K562 (cell line): ENCODE data around the gene TUBB2A. TPM values are rescaled to one million over a fixed set of nuclear protein-coding genes. Genes with fewer than 3 reads are reported as not detected.

ENCODE experiments used
- CCNT2 ChIP-seq: IDR thresholded peaks from 2 replicates; pipeline ENCODE4 v1.6.1; 2011; ENCODE audit warnings: borderline replicate concordance, low read depth, mild to moderate bottlenecking, moderate library complexity, mixed read lengths, low read length; ENCODE audit not compliant: insufficient read length; ENCODE audit errors: extremely low read depth
- DLX4 ChIP-seq: fragments of 250-450 bp; sonication (Bioruptor Pico); IDR thresholded peaks from 2 replicates; pipeline ENCODE4 v1.6.1; 2021; ENCODE audit warnings: mild to moderate bottlenecking
- ESRRB ChIP-seq: fragments of 250-450 bp; sonication (Bioruptor Pico); IDR thresholded peaks from 2 replicates; pipeline ENCODE4 v1.5.0; 2020; ENCODE audit warnings: mild to moderate bottlenecking, moderate library complexity, borderline replicate concordance
- FOXA3 ChIP-seq, 2 experiments: fragments of 450-650 bp in 1 of 2; sonication (generic) in 1 of 2; formaldehyde crosslinking; IDR thresholded peaks in 1 of 2; conservative IDR thresholded peaks in 1 of 2; 2 replicates each; pipeline versions ENCODE4 v1.4.0 to v1.8.0; 2020 to 2022; ENCODE audit warnings: mild to moderate bottlenecking in 2 of 2, missing genetic modification reagents in 1 of 2
- HSF4 ChIP-seq: fragments of 250-450 bp; sonication (Bioruptor Pico); IDR thresholded peaks from 2 replicates; pipeline ENCODE4 v2.1.2; 2022; ENCODE audit warnings: mild to moderate bottlenecking, moderate library complexity, borderline replicate concordance
- MGA ChIP-seq: fragments of 450-650 bp; IDR thresholded peaks from 2 replicates; pipeline ENCODE4 v1.6.1; 2016; ENCODE audit warnings: mild to moderate bottlenecking, moderate library complexity
- MIER1 ChIP-seq: fragments of 450-650 bp; IDR thresholded peaks from 2 replicates; pipeline ENCODE4 v1.6.1; 2016; ENCODE audit warnings: antibody characterized with exemption, mild to moderate bottlenecking, low read depth
- PHB ChIP-seq: fragments of 250-450 bp; sonication (Bioruptor Pico); IDR thresholded peaks from 2 replicates; pipeline ENCODE4 v1.5.0; 2021
- PHB2 ChIP-seq: fragments of 450-650 bp; IDR thresholded peaks from 2 replicates; pipeline ENCODE4 v1.6.1; 2017; ENCODE audit warnings: low read depth
- PML ChIP-seq: IDR thresholded peaks from 2 replicates; pipeline ENCODE4 v1.6.1; 2012; ENCODE audit warnings: low read length, inconsistent platforms
- PRPF4 ChIP-seq: fragments of 200-400 bp; formaldehyde crosslinking; IDR thresholded peaks from one replicate; pipeline ENCODE4 v1.6.1; 2017; ENCODE audit warnings: low read length, low read depth, mild to moderate bottlenecking; ENCODE audit not compliant: insufficient read depth, poor library complexity, severe bottlenecking
- ZKSCAN3 ChIP-seq: fragments of 250-450 bp; sonication (Bioruptor Pico); IDR thresholded peaks from 2 replicates; pipeline ENCODE4 v1.4.0; 2020
- ZNF644 ChIP-seq: fragments of 200-800 bp; sonication (Bioruptor generic); IDR thresholded peaks from 2 replicates; pipeline ENCODE4 v1.6.1; 2016; ENCODE audit warnings: low read depth, missing genetic modification characterization, missing compliant biosample characterization
- ZNF764 ChIP-seq: fragments of 250-450 bp; sonication (Bioruptor Pico); IDR thresholded peaks from 2 replicates; pipeline ENCODE4 v1.4.0; 2020; ENCODE audit warnings: low read depth, mild to moderate bottlenecking, moderate library complexity
- polyA plus RNA-seq, 8 experiments: library from polyadenylated mRNA; depleted of rRNA in 4 of 8; stranded (reverse) in 5 of 8; unstranded in 3 of 8; fragments of >200 nt; fragmentation: Nextera tagmentation in 2 of 8; fragmentation: Illumina TruSeq in 1 of 8; extraction: Ambion mirVana in 2 of 8; extraction: Trizol in 1 of 8; gene quantifications; 2 replicates each; pipeline versions ENCODE4 v1.2.1 to v1.2.3, GENCODE V29; 2011 to 2014; ENCODE audit warnings: inconsistent platforms in 1 of 8, missing spikeins in 1 of 8
- total RNA-seq, 7 experiments: library from RNA; depleted of rRNA in 6 of 7; stranded (reverse); fragments of >200 nt in 6 of 7; fragmentation: Illumina TruSeq in 2 of 7; extraction: Trizol in 2 of 7; gene quantifications; 2 replicates each; pipeline versions ENCODE4 v1.2.1 to v1.2.3, GENCODE V29; 2011 to 2021; ENCODE audit warnings: low replicate concordance in 1 of 7

TUBB2A gene
- total and polyA plus RNA-seq, 9 of the 15 experiments (the other 6 are each of a cell fraction or from before 2014, with no cell fraction given) = 3.6 to 92.1 (median 45.6) TPM

GRCh38 chr6:3162565-3163247 lies 5.4 kb upstream of the TUBB2A start (continued):
- TF ChIP-seq MGA (peak; percentile 91), PHB (CRISPR knock-in tag) (peak; percentile 90), ZNF644 (peak; percentile 30; the same call in 1 of the 2 replicates), ZKSCAN3 (CRISPR knock-in tag) (no peak), PML (no peak), CCNT2 (peak; percentile 76), HSF4 (no peak), DLX4 (CRISPR knock-in tag) (no peak), FOXA3 (CRISPR knock-in tag; conservative IDR thresholded peaks at IDR 0.05 in 1 of 2, IDR thresholded peaks at IDR 0.05 in 1 of 2) (no peak), ESRRB (CRISPR knock-in tag) (no peak), MIER1 (no peak), PRPF4 (no peak), PHB2 (no peak), ZNF764 (CRISPR knock-in tag) (no peak)
